Activated CD4-positive, alpha-beta T cell treated with anti-CD3 and anti-CD28 coated beads, Interleukin-2, amount 50 U/mL, for 48 hours (primary cell): ENCODE results near the gene BGN.

Experiments
- DNase-seq, 2 experiments: peaks; one replicate each; pipeline ENCODE4 v3.0.0-alpha.2; 2020

Gene BGN

DNA sequence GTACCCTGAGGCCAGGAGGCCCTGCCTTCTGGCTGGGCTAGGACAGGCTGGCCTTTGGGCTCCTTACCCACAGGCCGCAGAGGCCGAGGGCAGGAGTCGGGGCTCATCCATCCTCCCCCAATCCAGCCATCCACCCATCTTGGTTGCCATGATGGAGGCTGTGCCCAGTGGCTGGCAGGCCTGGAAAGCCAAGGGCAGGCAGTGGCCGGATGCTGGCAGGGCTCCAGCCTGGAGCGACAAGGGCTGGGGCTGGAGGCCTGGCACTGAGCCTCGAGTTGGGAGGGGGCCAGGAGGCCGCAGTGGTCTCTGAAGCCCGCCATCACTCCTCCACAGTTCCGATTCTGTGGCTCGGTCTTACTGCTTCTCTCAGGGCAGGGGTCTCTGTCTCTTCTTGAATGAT, 8.6 kb upstream of the BGN start:
- DNase-seq = no peak

DNA sequence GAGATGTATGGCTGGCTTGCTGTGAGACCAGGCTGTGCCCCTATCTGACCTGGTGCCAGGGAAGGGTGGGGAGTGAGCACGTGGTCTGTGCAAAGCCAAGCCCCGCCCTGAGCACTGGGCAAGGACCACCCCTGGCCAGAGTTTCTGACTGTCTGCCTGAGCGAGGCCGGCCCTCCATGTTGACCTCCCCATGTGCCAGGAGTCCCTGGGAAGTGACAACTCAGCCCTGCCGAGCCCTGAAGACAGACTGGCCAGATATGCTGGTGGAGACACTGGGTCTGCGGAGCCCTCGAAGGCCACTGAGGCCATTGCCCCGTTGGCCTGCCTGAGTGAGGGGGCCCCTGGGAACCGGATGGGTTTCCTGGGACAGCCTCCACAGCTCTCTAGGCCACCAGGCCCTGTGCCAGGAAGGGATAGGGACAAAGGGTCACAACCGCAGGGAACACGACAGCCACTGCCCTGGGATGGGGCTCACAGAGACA, 7.1 kb upstream of the BGN start:
- DNase-seq = no peak

DNA sequence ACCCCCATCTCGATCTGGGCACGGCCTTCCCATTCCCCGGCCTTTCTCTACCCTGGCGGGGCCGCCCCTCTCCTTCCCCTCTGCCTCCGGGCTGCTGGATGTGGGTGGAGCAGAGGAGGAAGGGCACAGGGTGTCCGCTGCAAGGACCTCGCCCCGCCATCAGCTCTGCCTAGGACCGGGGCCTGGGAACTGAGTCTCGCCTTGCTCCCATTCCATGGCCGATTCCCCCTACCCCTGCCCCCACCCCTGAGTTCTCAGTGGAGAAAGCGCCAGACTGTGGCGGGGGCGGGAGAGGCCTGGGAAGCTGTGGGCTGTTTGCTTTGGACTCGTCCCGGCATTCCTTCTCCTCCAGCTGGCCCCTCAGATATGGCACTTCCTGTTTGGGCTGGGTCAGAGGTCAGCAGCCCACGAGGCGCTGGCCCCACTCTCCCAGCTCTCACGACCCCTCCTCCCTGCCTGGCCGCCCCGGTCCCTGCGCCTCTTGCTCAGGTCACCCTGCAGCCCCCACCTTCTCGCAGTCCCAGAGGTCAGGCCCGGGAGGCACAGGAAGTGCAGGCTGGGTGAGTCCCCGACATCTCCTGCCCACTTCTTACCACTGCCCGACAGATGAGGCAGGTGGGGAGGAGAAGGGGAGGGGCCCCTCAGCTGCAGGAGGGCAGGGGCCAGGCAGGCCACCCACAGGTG, 6.4 kb upstream of the BGN start:
- DNase-seq = no peak

DNA sequence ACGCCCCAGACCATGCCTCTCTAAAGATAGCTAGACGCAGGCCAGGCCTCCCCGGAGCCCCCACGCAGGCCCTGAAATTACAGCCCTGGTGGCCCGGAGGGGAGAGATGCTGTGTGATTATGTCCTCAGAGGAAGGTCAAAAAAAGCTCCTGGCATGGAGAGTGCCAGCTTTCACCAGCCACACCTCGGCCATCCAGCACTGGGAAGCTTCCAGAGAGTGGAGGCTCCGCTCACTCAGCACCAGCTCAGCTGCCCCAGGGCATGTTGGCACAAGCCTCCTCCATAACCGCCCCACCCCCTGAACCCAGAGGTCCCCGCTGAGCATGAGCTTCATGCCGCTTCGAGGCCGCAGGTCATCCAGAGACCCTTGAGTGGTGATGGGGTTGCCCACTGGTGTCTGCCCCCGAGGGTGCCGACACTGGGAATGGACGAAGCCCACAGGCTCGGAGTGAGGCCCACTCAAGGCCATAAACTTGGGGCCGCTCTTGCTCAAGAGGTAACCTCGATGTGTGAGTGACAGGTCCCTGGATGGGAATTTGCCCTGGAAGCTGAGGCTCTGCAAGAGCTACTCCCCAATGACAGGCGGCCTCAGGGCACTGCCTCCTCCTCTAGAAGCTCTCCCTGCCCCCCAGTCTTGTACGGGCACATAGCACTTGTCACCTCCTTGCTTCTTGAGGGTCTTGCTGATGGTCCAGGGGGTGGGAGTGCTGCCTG, 4.4 kb upstream of the BGN start:
- no peak for DNase-seq

DNA sequence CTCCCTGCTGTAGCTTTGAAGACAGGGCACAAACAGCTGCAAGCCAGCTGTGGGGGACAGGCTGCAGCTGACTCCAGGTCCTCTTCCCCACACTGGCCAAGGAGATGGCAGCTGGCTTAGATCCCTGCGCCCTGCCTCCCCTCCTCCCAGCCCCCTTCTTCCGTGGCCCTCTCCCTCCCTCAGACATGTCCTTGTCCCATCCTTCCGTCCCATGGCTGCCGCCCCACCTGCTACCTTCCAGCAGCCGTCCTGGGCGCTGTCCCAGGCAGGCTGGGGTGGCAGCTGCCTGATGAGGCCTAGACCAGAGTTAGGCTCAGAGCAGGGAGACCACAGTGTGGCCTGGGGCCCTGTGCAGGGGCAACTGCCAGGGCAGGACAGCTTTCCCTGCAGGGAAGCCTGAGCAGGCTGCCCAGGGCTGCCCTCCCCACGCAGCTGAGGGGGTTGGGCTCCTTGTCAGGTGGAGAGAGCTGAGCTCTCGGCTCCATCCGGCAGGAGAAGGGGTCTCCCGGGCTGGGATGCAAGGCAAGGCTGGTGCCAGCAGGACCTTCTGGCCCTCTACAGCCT, 3.3 kb upstream of the BGN start:
- no peak for DNase-seq

DNA sequence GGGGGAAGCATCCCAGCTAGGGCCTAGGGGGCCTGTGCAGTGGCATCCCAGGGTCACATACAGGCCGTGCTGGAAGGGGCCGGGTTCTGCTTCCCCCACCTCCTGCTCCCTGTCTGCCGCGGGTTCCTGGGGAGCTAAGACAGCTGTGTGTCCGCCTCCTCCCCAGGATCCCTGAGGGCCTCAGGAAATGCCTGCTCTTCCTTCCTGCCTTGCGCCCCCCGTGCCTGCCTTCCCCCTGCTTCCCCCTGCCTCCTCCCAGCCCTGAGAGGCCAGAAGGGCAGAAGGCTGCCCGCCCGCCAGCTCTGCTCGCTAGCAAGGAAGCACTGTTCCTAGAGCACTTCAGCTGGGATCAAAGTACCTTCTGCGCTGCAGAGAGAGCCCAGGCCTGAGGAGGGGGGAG, 2.9 kb upstream of the BGN start:
- no peak for DNase-seq

DNA sequence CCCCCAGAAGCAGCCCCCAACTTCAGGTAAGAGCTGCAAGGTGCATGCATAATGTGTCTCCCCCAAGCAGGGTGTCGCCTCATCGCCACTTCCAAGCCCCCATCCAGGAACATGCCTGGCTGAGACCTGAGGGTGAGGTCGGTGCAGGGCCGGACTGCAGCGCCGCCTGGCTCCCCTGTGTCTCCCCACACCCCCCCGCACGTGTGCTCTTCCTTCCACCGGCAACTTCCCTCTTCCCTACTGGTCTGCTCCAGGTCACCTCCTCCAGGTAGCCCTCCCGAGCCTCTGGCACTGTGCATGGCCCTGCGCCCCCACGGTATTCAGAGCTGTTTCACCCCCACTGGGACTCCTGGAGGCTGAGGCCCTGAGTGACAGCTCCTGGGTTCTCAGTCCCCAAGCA, 2.2 kb upstream of the BGN start:
- no peak for DNase-seq

DNA sequence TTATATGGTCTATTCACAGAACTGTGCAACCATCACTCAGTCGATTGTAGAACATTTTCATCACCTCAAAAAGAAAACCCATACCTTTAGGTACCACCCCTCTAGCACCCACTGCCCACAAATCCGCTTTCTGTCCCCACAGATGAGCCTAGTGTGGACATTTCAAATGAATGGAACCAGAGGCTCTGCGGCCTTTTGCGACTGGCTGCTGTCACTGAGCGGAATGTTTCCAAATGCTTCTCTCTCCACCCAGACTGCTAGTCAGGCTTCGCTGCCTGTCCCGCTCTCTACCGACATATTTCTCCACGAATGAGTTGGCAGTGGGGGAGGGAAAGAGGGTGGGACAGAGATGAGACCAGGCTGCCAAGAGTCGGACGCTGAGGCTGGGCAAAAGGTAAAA, 1.7 kb upstream of the BGN start:
- no peak for DNase-seq

DNA sequence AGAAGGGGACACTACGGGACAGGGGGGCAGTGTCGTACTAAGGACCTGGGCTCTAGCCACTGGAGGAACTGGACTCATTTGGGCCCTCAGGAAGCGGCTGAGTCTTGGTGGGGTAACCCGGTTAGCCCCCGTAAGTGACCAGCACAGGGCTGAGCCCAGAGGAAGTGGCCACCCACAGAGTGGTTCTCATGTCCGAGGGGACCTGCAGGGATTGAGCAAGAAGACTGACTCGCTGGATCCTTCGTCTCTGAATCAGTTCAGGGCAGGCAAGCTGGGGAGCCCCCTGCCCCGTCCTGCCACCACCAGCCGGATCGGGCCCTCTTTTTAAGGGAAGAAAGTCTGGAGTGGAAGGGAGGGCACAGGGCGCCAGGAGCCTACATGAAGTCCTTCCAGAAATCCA, 719 bp upstream of the BGN start:
- no peak for DNase-seq

DNA sequence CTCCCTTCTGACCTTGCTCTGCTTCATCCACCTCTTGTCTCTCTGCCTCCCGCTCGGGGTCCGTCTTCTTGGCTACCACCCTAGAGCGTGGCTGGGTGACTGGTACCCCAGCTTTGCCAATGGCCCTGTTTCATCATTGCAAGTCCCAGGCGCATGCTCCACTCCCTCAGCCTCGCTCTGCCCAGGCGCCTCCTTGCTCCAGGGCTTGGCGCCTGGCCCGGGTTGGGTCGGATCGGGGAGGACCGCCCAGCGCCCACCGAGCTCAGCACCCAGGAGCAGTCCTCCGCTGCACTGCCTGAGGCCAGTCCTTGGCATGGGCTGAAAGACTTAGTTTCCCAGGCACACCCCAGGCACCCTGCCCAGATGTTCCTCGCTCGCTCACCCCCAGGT, 577 bp downstream of the BGN start:
- no peak for DNase-seq

DNA sequence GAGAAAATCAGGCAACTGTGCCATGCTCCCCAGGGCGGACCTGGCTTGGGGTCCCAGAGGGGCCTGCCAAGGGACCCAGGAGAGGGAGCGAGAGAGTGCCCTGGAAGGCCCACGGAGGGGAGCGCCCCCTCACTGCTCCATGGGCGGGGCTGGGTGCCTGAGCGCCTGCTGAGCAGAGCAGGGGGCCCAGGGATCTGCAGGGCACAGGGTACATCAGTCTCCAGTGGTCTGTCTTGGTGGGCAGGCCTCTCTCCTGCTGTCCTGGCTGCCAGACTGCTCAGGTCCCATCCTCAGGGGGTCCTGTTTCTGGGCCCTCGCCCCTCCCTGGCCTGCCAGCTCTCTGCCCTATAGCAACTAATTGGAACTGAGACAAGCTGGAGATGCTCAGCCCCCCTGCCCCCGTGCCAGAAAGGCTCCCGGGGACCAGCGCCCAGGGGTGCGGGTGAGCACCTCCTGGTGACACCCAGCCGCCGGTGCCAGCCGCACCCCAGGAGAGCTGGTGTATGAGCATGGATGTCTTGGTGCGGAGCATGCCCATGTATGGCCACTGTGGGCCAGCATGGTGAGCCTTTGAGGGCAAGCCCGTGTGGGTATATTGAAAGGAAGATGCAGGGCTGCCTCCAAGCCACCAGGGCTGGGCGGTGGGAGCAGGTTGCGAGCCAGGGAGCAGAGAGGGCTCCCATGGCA, 1.3 kb downstream of the BGN start:
- no peak for DNase-seq

DNA sequence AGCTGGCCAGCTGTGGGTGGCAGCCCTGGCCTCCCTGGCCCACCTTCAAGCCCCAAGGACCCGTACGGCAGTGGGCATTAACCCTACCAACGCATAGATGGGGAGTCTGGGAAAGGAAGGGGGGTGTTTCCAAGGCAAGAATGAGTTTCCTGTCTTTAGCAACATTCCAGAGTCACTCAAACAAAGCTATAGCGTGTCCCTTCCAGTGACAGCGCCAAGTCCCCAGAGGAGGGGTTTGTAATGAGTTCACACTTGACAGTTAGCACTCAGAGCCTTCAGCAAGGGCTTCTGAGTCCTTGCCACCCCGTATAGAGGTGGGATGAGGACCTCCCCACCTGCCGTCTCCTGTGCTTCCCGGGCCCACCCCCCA, 1.8 kb downstream of the BGN start:
- DNase-seq = no peak

DNA sequence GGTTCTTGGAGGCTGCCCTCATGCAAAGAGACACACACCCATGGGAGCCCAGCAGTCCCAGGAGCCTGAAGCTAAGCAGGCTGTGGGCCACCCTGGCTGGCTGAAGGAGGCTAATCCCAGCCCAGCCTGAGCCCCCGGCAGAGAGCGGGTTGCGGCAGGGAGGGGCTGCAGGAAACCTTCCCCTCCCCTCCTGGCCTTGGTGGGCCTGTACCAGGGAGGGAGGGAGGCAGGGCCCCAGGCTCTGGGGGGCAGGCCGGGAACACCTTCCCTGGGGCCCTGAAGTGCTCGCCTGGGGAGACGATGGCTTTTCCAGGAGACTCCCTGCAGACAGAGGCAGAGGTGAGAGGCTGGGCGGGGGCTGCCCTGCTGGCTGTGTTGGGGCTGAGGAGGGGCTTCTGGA, 3.7 kb downstream of the BGN start:
- no peak for DNase-seq

DNA sequence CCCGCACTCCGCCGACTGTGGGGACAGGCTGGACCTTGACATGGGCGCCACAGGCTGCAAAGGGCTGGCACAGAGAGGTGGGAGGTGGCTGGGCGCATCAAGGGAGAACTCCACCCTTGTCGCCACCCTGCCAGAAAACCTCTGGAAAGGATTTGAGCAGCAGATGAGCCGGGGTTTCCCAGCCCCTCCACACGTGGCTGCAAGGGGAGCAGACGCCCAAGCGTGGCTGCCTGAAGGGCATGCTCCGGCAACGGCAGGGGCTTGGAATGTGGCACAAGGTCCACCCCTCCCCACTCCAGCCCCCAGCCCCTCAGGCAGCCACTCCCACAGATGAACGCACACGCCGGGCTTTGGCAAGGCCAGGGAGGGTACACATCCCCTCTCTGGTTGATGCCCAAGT, 4.6 kb downstream of the BGN start:
- no peak for DNase-seq

DNA sequence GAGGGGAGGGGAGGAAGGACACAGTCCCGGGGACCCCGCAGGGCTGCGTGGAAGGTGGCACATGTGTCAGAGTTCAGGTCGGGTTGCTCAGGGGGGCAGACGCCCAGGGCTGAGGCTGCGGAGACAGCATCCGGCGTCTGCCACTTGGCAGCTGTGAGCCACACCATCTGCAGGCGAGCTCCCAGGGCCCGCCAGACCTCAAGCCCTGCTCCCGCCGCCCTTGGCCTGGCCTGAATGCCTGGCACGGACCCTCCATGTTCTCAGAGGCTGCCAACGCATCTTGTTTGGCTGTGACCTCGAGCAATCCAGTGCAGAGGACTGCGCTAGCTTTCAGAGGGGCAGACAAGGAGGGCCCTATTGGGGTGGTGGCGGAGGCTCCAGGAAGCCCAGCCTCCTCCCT, 5.1 kb downstream of the BGN start:
- DNase-seq = no peak

DNA sequence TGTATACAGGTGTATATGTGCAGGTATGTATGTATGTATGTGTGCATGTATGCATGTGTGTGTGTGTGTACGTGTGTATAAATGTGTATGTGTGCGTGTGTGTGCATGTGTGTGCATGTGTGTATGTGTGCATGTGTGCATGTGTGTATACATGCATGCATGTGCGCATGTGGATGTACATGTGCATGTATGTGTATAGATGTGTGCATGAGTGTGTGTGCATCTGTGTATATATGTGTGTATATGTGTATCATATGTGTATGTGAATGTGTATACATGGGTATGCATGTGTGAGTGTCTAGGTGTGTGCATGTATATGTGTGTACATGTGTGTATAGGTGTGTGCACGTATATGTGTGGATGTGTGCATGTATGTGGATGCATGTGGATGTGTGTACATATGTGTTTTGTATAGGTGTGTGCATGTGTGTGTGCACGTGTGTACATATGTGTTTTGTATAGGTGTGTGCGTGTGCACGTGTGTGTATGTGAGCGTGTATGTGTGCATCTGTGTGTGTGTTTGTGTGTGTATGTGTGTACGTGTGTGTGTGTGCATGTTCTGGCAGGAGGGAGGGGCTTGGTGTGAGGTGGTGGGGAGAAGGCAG, 6.0 kb downstream of the BGN start:
- no peak for DNase-seq

DNA sequence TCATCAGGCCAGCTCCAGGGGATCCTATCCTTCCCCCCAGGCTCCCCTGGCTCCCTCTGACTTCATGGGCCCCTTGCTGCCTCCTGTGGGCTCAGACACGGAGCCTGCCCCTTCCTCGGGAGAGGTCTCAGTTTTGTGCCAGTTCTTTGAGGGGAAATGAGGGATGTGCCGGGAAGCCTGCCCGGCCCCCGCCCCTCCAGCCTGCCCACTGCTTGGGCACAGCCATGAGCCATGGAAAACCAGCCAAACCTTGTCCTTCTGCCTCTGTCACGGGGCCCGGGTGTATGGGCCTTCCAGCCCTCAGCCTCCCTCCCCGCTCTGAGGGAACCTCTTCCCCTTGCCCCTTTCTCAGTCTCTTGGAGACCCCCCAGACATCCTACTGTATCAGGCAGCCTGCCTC, 6.8 kb downstream of the BGN start:
- DNase-seq = no peak

DNA sequence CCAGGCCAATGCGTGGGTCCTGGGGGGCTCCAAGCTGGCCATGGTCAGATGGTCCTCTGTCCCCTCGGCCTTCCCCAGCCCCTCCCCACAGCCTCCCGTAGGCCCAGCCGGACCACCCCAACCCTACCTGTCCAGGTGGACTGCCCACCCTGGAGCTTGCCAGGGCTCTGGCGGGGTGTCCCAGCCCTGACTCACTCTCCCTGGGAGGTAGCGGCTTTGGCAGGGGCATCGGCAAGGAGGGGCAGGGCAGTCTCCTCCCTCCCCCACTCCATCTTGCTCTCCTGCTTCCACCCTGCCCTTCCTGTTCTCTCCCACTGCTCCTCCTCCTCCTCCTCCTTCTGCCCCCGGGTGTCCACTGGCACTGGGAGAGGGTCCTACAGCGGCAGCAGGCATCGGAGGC, 7.4 kb downstream of the BGN start:
- no peak for DNase-seq

DNA sequence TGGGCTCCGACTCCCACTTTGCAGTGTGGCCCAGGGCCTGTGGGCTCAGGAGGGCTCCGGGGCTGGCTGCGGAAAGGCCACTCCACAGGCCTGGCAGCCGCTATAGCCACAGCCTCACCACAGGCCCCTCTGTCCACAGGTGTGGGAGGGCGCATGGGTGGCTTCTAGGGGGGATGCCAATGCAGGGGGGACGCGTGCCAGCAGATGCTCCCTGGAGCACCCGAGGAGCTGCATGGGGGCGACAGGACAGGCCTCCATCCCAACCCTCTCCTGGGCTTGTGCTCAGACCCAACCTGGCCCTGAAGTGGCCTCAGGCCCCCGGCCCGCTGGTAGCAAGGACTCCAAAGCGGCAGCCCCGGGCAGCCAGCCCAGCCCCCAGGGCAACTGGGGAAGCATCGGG, 8.0 kb downstream of the BGN start:
- DNase-seq = no peak

DNA sequence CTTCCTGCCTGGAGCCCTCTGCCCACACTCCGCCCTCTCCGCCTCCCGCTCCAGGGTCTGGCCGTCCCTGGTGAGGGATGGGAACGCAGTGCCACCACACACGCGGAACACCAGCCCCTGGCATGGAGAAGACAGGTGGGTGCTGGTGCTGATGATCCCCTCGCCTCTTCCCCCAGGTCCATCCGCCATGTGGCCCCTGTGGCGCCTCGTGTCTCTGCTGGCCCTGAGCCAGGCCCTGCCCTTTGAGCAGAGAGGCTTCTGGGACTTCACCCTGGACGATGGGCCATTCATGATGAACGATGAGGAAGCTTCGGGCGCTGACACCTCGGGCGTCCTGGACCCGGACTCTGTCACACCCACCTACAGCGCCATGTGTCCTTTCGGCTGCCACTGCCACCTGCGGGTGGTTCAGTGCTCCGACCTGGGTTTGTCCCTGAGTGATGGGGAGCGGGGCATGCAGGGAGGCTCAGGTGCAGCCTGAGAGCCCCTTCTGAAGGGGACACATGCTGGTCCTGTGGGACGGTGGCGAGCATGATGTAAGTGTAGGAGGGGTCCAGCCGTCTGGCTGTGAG, 9.8 kb downstream of the BGN start:
- no peak for DNase-seq

DNA sequence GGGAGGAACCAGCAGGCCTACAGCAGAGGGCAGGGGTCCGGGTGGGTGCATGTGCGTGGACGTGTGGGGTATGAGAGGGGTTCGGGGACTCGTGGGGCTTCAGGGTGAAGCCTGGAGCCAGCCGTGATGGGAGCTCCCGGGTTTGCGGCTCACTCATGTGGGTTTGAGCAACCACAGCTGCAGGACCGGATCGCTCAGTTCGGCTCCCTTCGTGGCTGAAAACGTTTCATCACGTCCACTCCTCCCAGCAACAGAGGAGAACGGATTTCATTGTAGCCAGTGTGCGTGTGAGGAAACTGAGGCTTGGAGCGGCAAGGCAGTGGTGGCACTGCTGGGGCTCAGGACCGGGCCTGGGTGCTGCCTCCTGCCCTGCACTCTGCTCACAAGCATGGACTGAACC, 10.6 kb downstream of the BGN start:
- no peak for DNase-seq

DNA sequence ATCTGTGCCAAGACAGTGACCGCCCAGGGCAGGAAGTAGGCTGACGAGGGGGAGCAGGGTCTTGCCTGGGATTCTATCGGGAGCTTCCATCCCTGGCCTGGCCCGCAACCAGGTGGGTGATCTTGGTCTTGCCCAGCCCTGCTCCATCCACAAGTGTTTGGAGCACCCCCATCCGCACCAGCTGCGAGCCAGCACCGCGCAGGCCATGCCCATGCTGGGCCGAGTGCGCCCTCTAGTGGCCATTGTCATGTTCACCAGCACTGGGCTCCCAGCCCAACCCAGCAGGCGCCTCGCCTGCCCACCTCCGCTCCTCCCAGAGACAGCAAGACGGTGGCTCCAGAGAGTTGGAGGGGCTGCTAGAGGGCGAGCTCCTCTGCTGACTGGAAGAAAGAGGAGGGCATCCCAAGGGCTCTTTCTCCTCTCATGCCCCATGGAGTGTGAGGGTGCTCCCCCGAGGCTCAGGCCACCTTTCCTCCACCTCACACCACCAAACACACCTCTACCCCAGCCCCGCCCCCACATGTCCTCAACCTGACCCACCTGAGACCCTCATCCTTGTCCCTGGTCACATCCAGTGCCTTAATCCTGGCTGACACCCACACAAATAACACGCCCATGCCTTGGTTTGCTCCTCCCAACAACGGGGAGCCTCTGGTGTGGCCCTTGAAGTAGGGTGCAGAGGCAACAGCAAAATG, 12.9 kb downstream of the BGN start:
- DNase-seq = peak; percentile 84 to 86

DNA sequence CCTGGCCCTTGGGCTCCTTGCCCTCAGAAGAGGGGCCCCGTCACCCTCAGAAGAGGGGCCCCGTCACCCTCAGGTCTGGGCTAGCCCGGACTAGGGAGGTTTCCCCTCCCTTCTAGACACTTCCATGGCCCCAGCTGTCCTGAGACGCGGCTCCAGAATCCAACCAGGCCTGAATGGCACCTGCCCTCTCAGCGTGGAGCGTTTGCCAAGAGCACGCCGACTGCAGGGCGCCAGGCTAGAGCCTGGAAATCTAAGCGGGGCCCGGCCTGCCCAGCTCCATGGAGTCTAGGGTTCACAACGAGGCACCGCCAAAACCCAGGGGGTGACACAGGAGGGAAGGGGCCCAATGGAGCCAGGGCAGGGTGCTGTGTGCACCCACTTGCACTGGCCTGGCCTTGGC, 14.8 kb downstream of the BGN start:
- no peak for DNase-seq
